Progenitor cell of endocrine pancreas (in vitro differentiated cells): ENCODE results near the gene PCBP3. TPM values are rescaled to one million over a fixed set of nuclear protein-coding genes. Genes with fewer than 3 reads are reported as not detected.

ENCODE experiments used
- DNase-seq: peaks from one replicate; pipeline ENCODE4 v3.0.0; 2021; ENCODE audit warnings: low spot score; ENCODE audit not compliant: unreplicated experiment
- H3K27ac Mint-ChIP-seq: 2 replicates; pipeline ENCODE4 v1.8.0; 2021; ENCODE audit warnings: mild to moderate bottlenecking, moderate library complexity, mixed read lengths
- H3K27me3 Mint-ChIP-seq: 2 replicates; pipeline ENCODE4 v1.8.0; 2021; ENCODE audit warnings: mixed read lengths
- H3K36me3 Mint-ChIP-seq: 2 replicates; pipeline ENCODE4 v1.8.0; 2022; ENCODE audit warnings: mixed read lengths; ENCODE audit not compliant: insufficient read depth
- H3K4me1 Mint-ChIP-seq: 2 replicates; pipeline ENCODE4 v1.8.0; 2021; ENCODE audit warnings: low read depth, mixed read lengths
- H3K4me3 Mint-ChIP-seq: 2 replicates; pipeline ENCODE4 v1.8.0; 2021; ENCODE audit warnings: low read depth, mild to moderate bottlenecking, moderate library complexity, mixed read lengths
- H3K9me3 Mint-ChIP-seq: 2 replicates; pipeline ENCODE4 v1.8.0; 2021; ENCODE audit warnings: low read depth, mixed read lengths
- total RNA-seq: library from RNA; stranded (reverse); gene quantifications from 2 replicates; pipeline ENCODE4 v1.2.1, GENCODE V29; 2021
- TF ChIP-seq, protein P1 (sequence below): fragments of 200-600 bp; sonication (generic); IDR thresholded peaks from one replicate; pipeline ENCODE4 v1.5.0; 2021; ENCODE audit warnings: antibody characterized with exemption, mild to moderate bottlenecking; ENCODE audit not compliant: unreplicated experiment

PCBP3 gene
- total RNA-seq, 1 donor from 2014 or later = 3.7 TPM

DNA sequence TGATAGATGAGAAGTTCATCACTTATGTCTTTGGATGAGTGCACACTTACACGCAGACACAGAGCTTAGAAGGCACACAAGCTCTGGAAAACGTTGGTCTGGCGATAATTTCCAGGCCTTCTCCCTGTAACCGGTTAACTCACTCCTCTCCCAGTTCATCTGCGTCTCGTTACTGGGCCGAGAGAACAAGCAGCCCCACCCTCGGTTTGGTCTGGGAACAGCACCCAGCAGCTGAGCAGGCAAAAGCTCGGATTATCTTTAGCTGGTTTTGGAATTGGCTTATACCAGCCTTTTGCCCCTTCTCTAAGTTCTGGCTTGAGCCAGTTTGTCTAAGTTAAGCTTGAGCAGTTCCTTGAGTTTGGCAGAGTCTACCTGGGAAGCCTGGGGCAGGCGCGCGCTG, 310.7 kb downstream of the PCBP3 start:
- Mint-ChIP-seq H3K27me3 (peaks cover 12% of the 10 kb centered on the region), H3K4me1 (peaks cover 4% of the 10 kb centered on the region), H3K9me3 (peaks cover 4% of the 10 kb centered on the region), H3K27ac (no peak overlapping the region), H3K4me3 (no peak overlapping the region), H3K36me3 (no peaks in the 10 kb centered on the region)
- no peak for DNase-seq
- TF ChIP-seq, protein P1, sequence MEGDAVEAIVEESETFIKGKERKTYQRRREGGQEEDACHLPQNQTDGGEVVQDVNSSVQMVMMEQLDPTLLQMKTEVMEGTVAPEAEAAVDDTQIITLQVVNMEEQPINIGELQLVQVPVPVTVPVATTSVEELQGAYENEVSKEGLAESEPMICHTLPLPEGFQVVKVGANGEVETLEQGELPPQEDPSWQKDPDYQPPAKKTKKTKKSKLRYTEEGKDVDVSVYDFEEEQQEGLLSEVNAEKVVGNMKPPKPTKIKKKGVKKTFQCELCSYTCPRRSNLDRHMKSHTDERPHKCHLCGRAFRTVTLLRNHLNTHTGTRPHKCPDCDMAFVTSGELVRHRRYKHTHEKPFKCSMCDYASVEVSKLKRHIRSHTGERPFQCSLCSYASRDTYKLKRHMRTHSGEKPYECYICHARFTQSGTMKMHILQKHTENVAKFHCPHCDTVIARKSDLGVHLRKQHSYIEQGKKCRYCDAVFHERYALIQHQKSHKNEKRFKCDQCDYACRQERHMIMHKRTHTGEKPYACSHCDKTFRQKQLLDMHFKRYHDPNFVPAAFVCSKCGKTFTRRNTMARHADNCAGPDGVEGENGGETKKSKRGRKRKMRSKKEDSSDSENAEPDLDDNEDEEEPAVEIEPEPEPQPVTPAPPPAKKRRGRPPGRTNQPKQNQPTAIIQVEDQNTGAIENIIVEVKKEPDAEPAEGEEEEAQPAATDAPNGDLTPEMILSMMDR = no peak

DNA sequence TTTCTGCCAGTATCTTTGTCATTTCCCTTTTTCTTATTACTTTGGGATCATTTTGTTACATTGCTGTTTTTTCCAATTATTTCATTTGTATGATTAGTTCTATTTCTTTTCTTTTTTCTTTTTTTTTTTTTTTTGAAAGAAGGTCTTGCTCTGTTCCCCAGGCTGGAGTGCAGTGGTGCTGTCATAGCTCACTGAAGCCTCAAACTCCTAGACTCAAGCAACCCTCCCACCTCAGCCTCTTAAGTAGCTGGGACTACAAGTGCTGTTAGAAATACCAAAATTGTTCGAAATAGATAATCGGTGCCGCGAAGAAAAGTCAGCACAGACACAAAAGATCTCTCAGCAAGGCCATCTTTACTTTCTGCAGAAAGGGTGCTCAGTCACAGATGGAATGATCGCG, 311.4 kb downstream of the PCBP3 start:
- no peak for DNase-seq
- H3K4me1 Mint-ChIP-seq = peaks cover 4% of the 10 kb centered on the region
- H3K27ac Mint-ChIP-seq = no peak overlapping the region
- H3K4me3 Mint-ChIP-seq = no peak overlapping the region
- peaks cover 12% of the 10 kb centered on the region for H3K27me3 Mint-ChIP-seq
- TF ChIP-seq, protein P1 = no peak
- H3K9me3 Mint-ChIP-seq = peaks cover 4% of the 10 kb centered on the region
- H3K36me3 Mint-ChIP-seq = no peaks in the 10 kb centered on the region

DNA sequence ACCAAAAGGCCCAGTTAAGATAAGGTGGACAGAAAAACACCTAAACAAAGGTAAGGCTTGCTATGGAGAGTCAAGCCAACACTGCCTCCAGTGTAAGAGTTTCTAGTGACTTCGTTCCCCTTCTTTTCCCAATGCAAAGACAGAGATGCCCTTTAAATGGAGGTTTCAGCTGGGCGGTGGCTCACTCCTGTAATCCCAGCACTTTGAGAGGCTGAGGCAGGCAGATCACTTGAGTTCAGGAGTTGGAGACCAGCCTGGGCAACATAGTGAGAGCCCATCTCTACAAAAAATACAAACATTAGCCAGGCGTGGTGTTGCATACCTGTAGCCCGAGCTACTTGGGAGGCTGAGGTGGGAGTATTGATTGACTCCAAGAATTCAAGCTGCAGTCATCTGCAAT, 314.0 kb downstream of the PCBP3 start:
- no peak for DNase-seq
- Mint-ChIP-seq H3K27me3 (peaks cover 15% of the 10 kb centered on the region), H3K27ac (no peak overlapping the region), H3K4me3 (no peak overlapping the region), H3K9me3 (peaks cover 22% of the 10 kb centered on the region), H3K4me1 (peaks cover 4% of the 10 kb centered on the region), H3K36me3 (no peaks in the 10 kb centered on the region)
- TF ChIP-seq, protein P1 = no peak

DNA sequence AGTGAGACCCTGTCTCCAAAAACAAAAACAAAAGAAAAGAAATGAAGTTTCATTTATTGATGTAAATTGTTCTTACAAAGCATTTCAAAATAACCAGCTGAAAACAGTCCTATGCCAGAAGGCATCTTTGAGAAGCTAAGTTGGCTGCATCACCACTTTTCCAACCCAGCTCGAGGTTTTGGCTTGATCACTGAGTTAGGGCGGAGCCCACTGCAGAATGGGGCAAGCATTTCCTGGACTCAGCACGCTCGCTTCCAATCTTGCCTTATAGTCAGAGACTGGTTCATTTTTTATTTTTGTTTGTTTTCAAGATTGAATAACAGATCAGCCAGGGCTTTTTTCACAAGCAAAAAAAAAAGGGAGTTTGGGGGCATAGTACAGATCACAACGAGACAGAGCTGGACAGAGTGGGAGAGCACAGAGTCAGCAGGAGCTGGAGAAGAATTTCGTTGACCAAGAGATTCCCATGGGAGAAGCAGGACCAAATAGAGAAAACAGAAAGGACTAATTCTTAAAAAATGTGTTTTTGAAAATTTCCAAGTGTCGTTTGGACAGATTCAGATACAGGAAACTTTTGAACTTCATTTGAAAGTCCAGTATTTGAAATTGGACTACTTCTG, 314.6 kb downstream of the PCBP3 start:
- no peak overlapping the region for H3K4me3 Mint-ChIP-seq
- TF ChIP-seq, protein P1 = no peak
- DNase-seq = no peak
- H3K36me3 Mint-ChIP-seq = no peaks in the 10 kb centered on the region
- H3K9me3 Mint-ChIP-seq = peaks cover 19% of the 10 kb centered on the region
- H3K4me1 Mint-ChIP-seq = peaks cover 2% of the 10 kb centered on the region
- peaks cover 15% of the 10 kb centered on the region for H3K27me3 Mint-ChIP-seq
- no peak overlapping the region for H3K27ac Mint-ChIP-seq

DNA sequence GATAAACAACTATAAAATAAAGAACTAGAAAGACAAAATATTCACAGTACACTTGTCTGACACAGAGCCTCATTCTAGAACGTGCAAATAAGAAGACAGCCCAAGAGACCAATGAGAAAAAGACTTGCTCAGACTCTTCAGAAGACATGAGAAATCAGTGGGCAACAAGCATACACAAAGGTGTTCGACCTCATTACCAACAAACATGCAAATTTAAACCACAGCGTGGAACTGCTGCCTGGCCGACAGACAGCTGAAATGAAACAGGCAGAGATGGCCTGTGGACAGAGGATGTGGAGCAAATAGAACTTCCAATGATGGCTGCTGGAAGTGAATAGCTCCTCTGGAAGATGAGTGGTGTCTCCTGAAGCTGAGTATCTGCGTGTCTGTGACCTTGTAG, 315.7 kb downstream of the PCBP3 start:
- H3K4me3 Mint-ChIP-seq = no peak overlapping the region
- H3K27me3 Mint-ChIP-seq = peaks cover 15% of the 10 kb centered on the region
- H3K36me3 Mint-ChIP-seq = no peaks in the 10 kb centered on the region
- DNase-seq = no peak
- H3K9me3 Mint-ChIP-seq = peaks cover 23% of the 10 kb centered on the region
- no peaks in the 10 kb centered on the region for H3K4me1 Mint-ChIP-seq
- H3K27ac Mint-ChIP-seq = no peak overlapping the region
- TF ChIP-seq, protein P1 = no peak
